Activated CD4-positive, alpha-beta T cell treated with anti-CD3 and anti-CD28 coated beads, Interleukin-2, amount 10 ng/mL, durations not matched to agents 24 days and 14 days (primary cell): Measurements from ENCODE around the gene MMEL1. TPM values are rescaled to one million over a fixed set of nuclear protein-coding genes. Genes with fewer than 3 reads are reported as not detected.
"Not testable (repeated sequence)": the region's sequence is repeated elsewhere in the genome, so short reads cannot be mapped to it uniquely, and the experiment has no call there.

Source experiments
- DNase-seq: peaks from one replicate; pipeline ENCODE4 v3.0.0; 2022
- H3K27ac Mint-ChIP-seq: one replicate; pipeline ENCODE4 v1.8.0; 2022; ENCODE audit warnings: mild to moderate bottlenecking, mixed read lengths
- H3K27me3 Mint-ChIP-seq: one replicate; pipeline ENCODE4 v1.8.0; 2022; ENCODE audit warnings: mixed read lengths
- H3K36me3 Mint-ChIP-seq: one replicate; pipeline ENCODE4 v1.8.0; 2022; ENCODE audit warnings: low read depth, mild to moderate bottlenecking, mixed read lengths
- H3K4me1 Mint-ChIP-seq: one replicate; pipeline ENCODE4 v1.8.0; 2021; ENCODE audit warnings: mixed read lengths
- H3K4me3 Mint-ChIP-seq: one replicate; pipeline ENCODE4 v1.8.0; 2022; ENCODE audit warnings: mild to moderate bottlenecking, moderate library complexity, mixed read lengths
- H3K9me3 Mint-ChIP-seq: one replicate; pipeline ENCODE4 v1.8.0; 2021; ENCODE audit warnings: mixed read lengths
- intact Hi-C: fragments of 100-400 bp; cut with micrococcal nuclease; formaldehyde crosslinking; loops from one replicate; pipeline ENCODE4 v1.15.1; 2023
- total RNA-seq: library from RNA; stranded (reverse); gene quantifications from 2 replicates; pipeline ENCODE4 v1.2.3, GENCODE V29; 2022

Gene MMEL1
- total RNA-seq, 1 donor from 2014 or later: 0.54 TPM

GRCh38 chr1:2628191-2628932 is 4.5 kb downstream of the MMEL1 start:
- Mint-ChIP-seq H3K4me1 (no peaks in the 10 kb centered on the region), H3K36me3 (peaks cover 4% of the 10 kb centered on the region), H3K27me3 (peaks cover 43% of the 10 kb centered on the region), H3K4me3 (no peak overlapping the region), H3K27ac (no peak overlapping the region), H3K9me3 (peaks cover 7% of the 10 kb centered on the region)
- intact Hi-C loops: no loop called here
- no peak for DNase-seq

DNA sequence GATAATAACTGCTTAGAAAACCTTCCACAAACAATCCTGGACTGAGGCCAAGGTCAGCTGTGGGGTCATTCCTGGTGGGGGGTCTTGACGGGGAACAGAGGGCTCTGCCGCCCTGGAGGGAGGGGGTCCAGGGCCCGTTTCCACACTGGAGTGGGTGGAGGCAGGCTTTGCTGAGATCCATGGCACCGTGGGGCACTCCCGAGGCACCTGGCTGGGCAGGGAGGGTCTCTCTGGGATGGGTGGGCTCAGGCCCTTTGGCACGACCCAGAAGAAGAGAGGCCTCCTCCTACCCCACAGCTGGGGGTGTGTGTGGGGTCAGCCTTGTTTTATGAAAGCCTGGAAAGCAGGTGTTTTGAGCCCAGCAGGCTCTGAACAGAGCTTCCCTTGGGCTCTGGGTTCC is 5.1 kb downstream of the MMEL1 start:
- no peak for DNase-seq
- H3K4me1 Mint-ChIP-seq: no peaks in the 10 kb centered on the region
- peaks cover 4% of the 10 kb centered on the region for H3K36me3 Mint-ChIP-seq
- peaks cover 7% of the 10 kb centered on the region for H3K9me3 Mint-ChIP-seq
- no peak overlapping the region for H3K27ac Mint-ChIP-seq
- peaks cover 43% of the 10 kb centered on the region for H3K27me3 Mint-ChIP-seq
- no peak overlapping the region for H3K4me3 Mint-ChIP-seq
- intact Hi-C loops: no loop called here

- DNase-seq, H3K27ac Mint-ChIP-seq, H3K4me1 Mint-ChIP-seq, H3K36me3 Mint-ChIP-seq, intact Hi-C loops, H3K9me3 Mint-ChIP-seq, H3K4me3 Mint-ChIP-seq: not testable (repeated sequence)
- H3K27me3 Mint-ChIP-seq: peaks cover 39% of the 10 kb centered on the region
These were observed 7.1 kb downstream of the MMEL1 start for GRCh38 chr1:2625748-2626147.

DNA sequence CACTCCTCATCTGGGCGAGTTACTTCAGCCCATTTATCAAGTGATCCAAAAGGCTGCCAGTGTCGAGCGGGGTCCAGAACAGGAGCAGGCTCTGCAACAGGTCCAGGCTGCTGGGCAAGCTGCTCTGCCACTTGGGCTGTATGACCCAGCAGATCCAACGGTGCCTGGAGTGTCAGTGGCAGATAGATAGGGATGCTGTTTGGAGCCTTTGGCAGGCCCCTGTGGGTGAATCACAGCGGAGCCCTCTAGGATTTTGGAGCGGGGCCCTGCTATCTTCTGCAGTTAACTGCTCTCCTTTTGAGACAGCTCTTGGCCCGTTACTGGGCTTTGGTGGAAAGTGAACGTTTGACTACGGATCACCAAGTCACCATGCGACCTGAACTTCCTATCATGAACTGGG is 7.5 kb downstream of the MMEL1 start:
- Mint-ChIP-seq H3K36me3 (no peaks in the 10 kb centered on the region), H3K27ac (no peak overlapping the region), H3K9me3 (peaks cover 1% of the 10 kb centered on the region), H3K27me3 (peaks cover 35% of the 10 kb centered on the region), H3K4me3 (no peak overlapping the region), H3K4me1 (no peaks in the 10 kb centered on the region)
- DNase-seq: no peak
- intact Hi-C loops: no loop called here

- DNase-seq: no peak
- H3K36me3 Mint-ChIP-seq: no peaks in the 10 kb centered on the region
- H3K4me1 Mint-ChIP-seq: no peaks in the 10 kb centered on the region
- H3K4me3 Mint-ChIP-seq: no peak overlapping the region
- peaks cover 33% of the 10 kb centered on the region for H3K27me3 Mint-ChIP-seq
- no peak overlapping the region for H3K27ac Mint-ChIP-seq
- H3K9me3 Mint-ChIP-seq: no peaks in the 10 kb centered on the region
- intact Hi-C loops: no loop called here
These were observed 8.0 kb downstream of the MMEL1 start for GRCh38 chr1:2624735-2625300.

- Mint-ChIP-seq H3K27ac (no peak overlapping the region), H3K27me3 (peaks cover 31% of the 10 kb centered on the region), H3K4me1 (no peaks in the 10 kb centered on the region), H3K4me3 (no peak overlapping the region), H3K36me3 (no peaks in the 10 kb centered on the region), H3K9me3 (no peaks in the 10 kb centered on the region)
- intact Hi-C loops: no loop called here
- no peak for DNase-seq
These were observed 9.1 kb downstream of the MMEL1 start for GRCh38 chr1:2623571-2624337.

DNA sequence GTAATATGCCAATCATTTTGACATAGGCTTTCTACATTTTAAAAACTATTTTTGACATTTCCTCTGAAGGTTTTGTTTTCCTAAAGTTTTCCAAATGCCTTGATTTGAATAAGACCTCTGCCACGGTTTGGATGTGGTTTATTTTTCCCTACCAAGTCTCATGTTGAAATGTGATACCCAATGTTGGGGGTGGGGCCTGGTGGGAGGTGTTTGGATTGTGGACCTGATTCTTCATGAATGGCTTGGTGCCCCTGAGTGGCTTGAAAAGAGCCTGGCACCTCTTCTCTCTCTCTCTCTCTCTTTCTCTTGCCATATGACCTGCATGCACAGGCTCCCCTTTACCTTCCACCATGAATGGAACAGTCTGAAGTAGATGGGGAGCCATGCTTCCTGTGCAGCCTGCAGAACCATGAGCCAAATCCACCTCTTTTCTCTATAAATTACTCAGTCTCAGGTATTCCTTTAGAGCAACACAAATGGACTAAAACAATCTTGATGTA is 14.8 kb downstream of the MMEL1 start:
- Mint-ChIP-seq H3K9me3 (peaks cover 25% of the 10 kb centered on the region), H3K27ac (no peak overlapping the region), H3K4me3 (no peak overlapping the region), H3K27me3 (peaks cover 10% of the 10 kb centered on the region), H3K36me3 (peaks cover 1% of the 10 kb centered on the region), H3K4me1 (no peaks in the 10 kb centered on the region)
- intact Hi-C loops: no loop called here
- DNase-seq: no peak

GRCh38 chr1:2614145-2614544 is 18.7 kb downstream of the MMEL1 start:
- Mint-ChIP-seq H3K27me3 (peaks cover 3% of the 10 kb centered on the region), H3K9me3 (peaks cover 25% of the 10 kb centered on the region), H3K36me3 (peaks cover 1% of the 10 kb centered on the region), H3K4me3 (no peak overlapping the region), H3K4me1 (no peaks in the 10 kb centered on the region), H3K27ac (no peak overlapping the region)
- intact Hi-C loops: no loop called here
- no peak for DNase-seq

GRCh38 chr1:2612591-2613365 is 20.0 kb downstream of the MMEL1 start:
- Mint-ChIP-seq H3K9me3 (peaks cover 20% of the 10 kb centered on the region), H3K27me3 (no peaks in the 10 kb centered on the region), H3K36me3 (no peaks in the 10 kb centered on the region), H3K4me1 (no peaks in the 10 kb centered on the region), H3K27ac (no peak overlapping the region), H3K4me3 (no peak overlapping the region)
- intact Hi-C loops: no loop called here
- DNase-seq: no peak

- DNase-seq: no peak
- Mint-ChIP-seq H3K4me1 (no peaks in the 10 kb centered on the region), H3K9me3 (peaks cover 20% of the 10 kb centered on the region), H3K27me3 (no peaks in the 10 kb centered on the region), H3K4me3 (no peak overlapping the region), H3K36me3 (no peaks in the 10 kb centered on the region), H3K27ac (no peak overlapping the region)
- intact Hi-C loops: no loop called here
These were observed 21.0 kb downstream of the MMEL1 start for GRCh38 chr1:2611621-2612437.

GRCh38 chr1:2611031-2611501 is 21.8 kb downstream of the MMEL1 start:
- Mint-ChIP-seq H3K4me3 (no peak overlapping the region), H3K9me3 (peaks cover 13% of the 10 kb centered on the region), H3K4me1 (no peaks in the 10 kb centered on the region), H3K27me3 (no peaks in the 10 kb centered on the region), H3K27ac (no peak overlapping the region), H3K36me3 (no peaks in the 10 kb centered on the region)
- intact Hi-C loops: no loop called here
- no peak for DNase-seq

DNA sequence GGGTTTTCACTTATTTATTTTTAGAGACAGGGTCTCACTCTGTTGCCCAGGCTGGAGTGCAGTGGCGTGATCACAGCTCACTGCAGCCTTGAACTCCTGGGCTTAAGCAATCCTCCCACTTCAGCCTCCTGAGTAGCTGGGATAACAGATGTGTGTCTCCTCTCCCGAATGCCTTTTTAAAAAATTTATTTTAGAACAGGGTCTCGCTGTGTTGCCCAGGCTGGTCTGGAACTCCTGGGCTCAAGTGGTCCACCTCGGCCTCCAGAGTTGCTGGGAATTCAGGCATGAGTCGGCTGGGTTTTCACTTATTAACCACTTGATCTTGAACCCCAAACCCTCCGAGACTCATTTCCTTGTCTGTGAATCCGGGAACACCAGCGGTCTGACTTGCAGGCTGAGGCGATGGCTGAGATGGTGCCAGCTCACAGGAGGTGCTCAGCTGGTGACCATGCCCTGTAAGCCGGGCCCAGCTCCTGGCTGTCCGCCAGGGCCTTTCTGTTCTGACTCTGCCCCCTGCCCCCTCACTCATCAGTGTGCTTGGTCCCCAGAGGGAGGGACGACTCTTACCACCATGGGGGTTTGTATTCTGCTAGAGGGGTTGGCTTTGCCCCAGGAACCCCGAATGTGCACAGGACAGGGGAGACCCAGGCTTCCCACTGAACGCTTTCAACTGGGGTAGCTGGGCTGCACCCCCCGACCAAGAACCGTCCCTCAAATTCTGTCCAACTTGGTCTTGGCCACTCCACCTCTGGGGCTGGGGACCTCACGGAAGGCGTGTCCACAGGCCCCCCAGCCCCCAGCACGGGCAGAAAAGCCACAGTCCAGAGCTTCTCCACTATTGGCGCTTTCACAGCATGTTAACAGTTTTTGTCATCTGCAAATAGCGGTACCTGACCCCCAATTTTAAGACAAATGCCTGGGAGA is 22.5 kb downstream of the MMEL1 start:
- no peaks in the 10 kb centered on the region for H3K4me1 Mint-ChIP-seq
- H3K9me3 Mint-ChIP-seq: peaks cover 11% of the 10 kb centered on the region
- intact Hi-C loops: no loop called here
- DNase-seq: no peak
- H3K27ac Mint-ChIP-seq: no peak overlapping the region
- H3K4me3 Mint-ChIP-seq: no peak overlapping the region
- no peaks in the 10 kb centered on the region for H3K36me3 Mint-ChIP-seq
- no peaks in the 10 kb centered on the region for H3K27me3 Mint-ChIP-seq
